H1 (cell line): ENCODE data around the gene SMOC2. TPM values are rescaled to one million over a fixed set of nuclear protein-coding genes. Genes with fewer than 3 reads are reported as not detected.

ENCODE experiments used
- CTCF ChIA-PET: fragments of 300-600 bp; sonication (Branson Sonifier 250); formaldehyde crosslinking; loops from one replicate; lab custom pipeline; 2021; ENCODE audit not compliant: partially characterized antibody; lab: Charles Lee
- POLR2A ChIA-PET: fragments of 300-600 bp; sonication (Branson Sonifier 250); formaldehyde crosslinking; loops from one replicate; lab custom pipeline; 2021; ENCODE audit warnings: inconsistent platforms; ENCODE audit not compliant: partially characterized antibody; lab: Charles Lee
- DNase-seq, 2 experiments: peaks; one replicate each; pipeline versions ENCODE4 v3.0.0 to v3.0.0-alpha.2; 2010 to 2022; ENCODE audit warnings: low spot score in 2 of 2, low read depth in 1 of 2, mixed read lengths in 1 of 2
- FAIRE-seq: peaks from 2 replicates; lab custom pipeline; 2011; peaks lifted over from hg19 to GRCh38; lab: Jason Lieb, UNC
- H2AFZ ChIP-seq: 2 replicates; pipeline ENCODE4 v1.8.1; 2012; ENCODE audit warnings: low read length, inconsistent platforms
- H2AK5ac ChIP-seq: 2 replicates; pipeline ENCODE4 v1.6.1; 2013; ENCODE audit warnings: low read depth, low read length
- H2BK120ac ChIP-seq: replicated peaks from 2 replicates; pipeline ENCODE3; 2013; ENCODE audit warnings: low read depth, low read length, inconsistent platforms
- H2BK12ac ChIP-seq: 2 replicates; pipeline ENCODE4 v1.6.1; 2013; ENCODE audit warnings: low read depth, low read length
- H2BK15ac ChIP-seq: 2 replicates; pipeline ENCODE4 v1.6.1; 2013; ENCODE audit warnings: low read length
- H2BK20ac ChIP-seq: 2 replicates; pipeline ENCODE4 v1.6.1; 2013; ENCODE audit warnings: low read length
- H2BK5ac ChIP-seq: 2 replicates; pipeline ENCODE4 v1.6.1; 2013; ENCODE audit warnings: low read depth, low read length
- H3K14ac ChIP-seq: 2 replicates; pipeline ENCODE4 v1.6.1; 2013; ENCODE audit warnings: inconsistent platforms; ENCODE audit not compliant: insufficient read length
- H3K18ac ChIP-seq: 2 replicates; pipeline ENCODE4 v1.6.1; 2013; ENCODE audit warnings: low read length; ENCODE audit errors: extremely low read depth
- H3K23ac ChIP-seq: 2 replicates; pipeline ENCODE4 v1.6.1; 2013; ENCODE audit warnings: inconsistent platforms; ENCODE audit not compliant: insufficient read length
- H3K23me2 ChIP-seq: 2 replicates; pipeline ENCODE4 v1.6.1; 2013; ENCODE audit warnings: low read depth, low read length
- H3K27ac ChIP-seq: 2 replicates; pipeline ENCODE4 v1.6.1; 2011; ENCODE audit warnings: low read depth, low read length, inconsistent platforms
- H3K27me3 ChIP-seq, 4 experiments: replicated peaks in 1 of 4; 1 replicate in 1 of 4; 2 replicates in 3 of 4; pipeline versions ENCODE4 v1.6.1 to v1.8.1; 2011 to 2013; ENCODE audit warnings: low read length in 3 of 4, mild to moderate bottlenecking in 3 of 4, inconsistent platforms in 2 of 4, mixed read lengths in 2 of 4, moderate library complexity in 1 of 4; ENCODE audit not compliant: control insufficient read depth in 3 of 4, insufficient read depth in 3 of 4; ENCODE audit errors: extremely low read depth in 1 of 4
- H3K36me3 ChIP-seq, 4 experiments: 2 replicates each; pipeline versions ENCODE4 v1.6.1 to v1.8.1; 2011 to 2013; ENCODE audit warnings: mild to moderate bottlenecking in 4 of 4, low read length in 3 of 4, moderate library complexity in 2 of 4, control low read depth in 1 of 4, inconsistent platforms in 1 of 4; ENCODE audit not compliant: insufficient read depth in 4 of 4, control insufficient read depth in 2 of 4
- H3K4ac ChIP-seq: replicated peaks from 2 replicates; pipeline ENCODE3; 2013; ENCODE audit warnings: low read length, low read depth, mixed read lengths, inconsistent platforms; ENCODE audit not compliant: insufficient read length
- H3K4me1 ChIP-seq, 4 experiments: replicated peaks in 1 of 4; 1 replicate in 1 of 4; 2 replicates in 3 of 4; pipeline versions ENCODE4 v1.6.1 to v1.8.1; 2011 to 2013; ENCODE audit warnings: low read length in 3 of 4, inconsistent platforms in 2 of 4, mixed read lengths in 1 of 4; ENCODE audit not compliant: insufficient read depth in 4 of 4, control insufficient read depth in 3 of 4
- H3K4me2 ChIP-seq, 2 experiments: 2 replicates each; pipeline versions ENCODE4 v1.6.1 to v1.8.1; 2011 to 2013; ENCODE audit warnings: low read depth in 2 of 2, low read length in 2 of 2, control low read depth in 1 of 2, inconsistent platforms in 1 of 2, mild to moderate bottlenecking in 1 of 2; ENCODE audit not compliant: insufficient read depth in 1 of 2
- H3K4me3 ChIP-seq, 4 experiments: fragments of 200-600, 300-600 bp in 1 of 4; sonication (generic), shearing (Covaris generic), sonication (Bioruptor Twin) in 1 of 4; 2 replicates each; pipeline versions ENCODE4 v1.5.1 to v1.8.1; 2011 to 2016; ENCODE audit warnings: low read length in 4 of 4, low read depth in 3 of 4, control low read depth in 2 of 4, inconsistent platforms in 2 of 4, mild to moderate bottlenecking in 2 of 4, mixed read lengths in 1 of 4, moderate library complexity in 1 of 4; ENCODE audit not compliant: insufficient read depth in 2 of 4; ENCODE audit errors: extremely low read depth in 1 of 4
- H3K56ac ChIP-seq: replicated peaks from 2 replicates; pipeline ENCODE3; 2013; ENCODE audit warnings: low read depth, mild to moderate bottlenecking, mixed read lengths, low read length, inconsistent platforms; ENCODE audit not compliant: insufficient read length
- H3K79me1 ChIP-seq: 2 replicates; pipeline ENCODE4 v1.6.1; 2013; ENCODE audit warnings: low read depth, low read length, control low read depth
- H3K79me2 ChIP-seq, 2 experiments: 2 replicates each; pipeline versions ENCODE4 v1.6.1 to v1.8.1; 2012 to 2013; ENCODE audit warnings: low read length in 2 of 2, mild to moderate bottlenecking in 2 of 2, inconsistent platforms in 1 of 2; ENCODE audit not compliant: insufficient read depth in 2 of 2, control insufficient read depth in 1 of 2
- H3K9ac ChIP-seq, 4 experiments: replicated peaks in 1 of 4; 1 replicate in 1 of 4; 2 replicates in 3 of 4; pipeline versions ENCODE4 v1.6.1 to v1.8.1; 2011 to 2013; ENCODE audit warnings: low read depth in 3 of 4, low read length in 3 of 4, control low read depth in 2 of 4, mild to moderate bottlenecking in 2 of 4, moderate library complexity in 2 of 4, inconsistent platforms in 1 of 4; ENCODE audit errors: extremely low read depth in 1 of 4
- H3K9me3 ChIP-seq, 2 experiments: 2 replicates each; pipeline versions ENCODE4 v1.6.1 to v1.8.1; 2012 to 2013; ENCODE audit warnings: mild to moderate bottlenecking in 2 of 2, moderate library complexity in 2 of 2, control low read depth in 1 of 2, inconsistent platforms in 1 of 2, low read depth in 1 of 2, low read length in 1 of 2, mixed read lengths in 1 of 2; ENCODE audit not compliant: insufficient read depth in 2 of 2
- H4K20me1 ChIP-seq, 2 experiments: replicated peaks in 1 of 2; 2 replicates each; pipeline versions ENCODE3 to v1.8.1; 2011 to 2013; ENCODE audit warnings: inconsistent platforms in 2 of 2, low read length in 2 of 2, mild to moderate bottlenecking in 1 of 2; ENCODE audit not compliant: insufficient read depth in 2 of 2, control insufficient read depth in 1 of 2
- H4K5ac ChIP-seq: 2 replicates; pipeline ENCODE4 v1.6.1; 2013; ENCODE audit warnings: low read length, low read depth, mixed read lengths, inconsistent platforms; ENCODE audit not compliant: insufficient read length
- H4K8ac ChIP-seq: 2 replicates; pipeline ENCODE4 v1.8.0; 2013; ENCODE audit warnings: mild to moderate bottlenecking, moderate library complexity, low read length, inconsistent platforms; ENCODE audit not compliant: insufficient read depth; ENCODE audit errors: extremely low read depth
- H4K91ac ChIP-seq: replicated peaks from 2 replicates; pipeline ENCODE3; 2013; ENCODE audit warnings: low read length, mixed read lengths, inconsistent platforms; ENCODE audit not compliant: insufficient read length
- CREB1 ChIP-seq: IDR thresholded peaks from 2 replicates; pipeline ENCODE4 v1.6.1; 2012; ENCODE audit warnings: inconsistent platforms
- CTBP2 ChIP-seq: IDR thresholded peaks from 2 replicates; pipeline ENCODE4 v1.7.0; 2011; ENCODE audit warnings: borderline replicate concordance, mild to moderate bottlenecking, moderate library complexity, mixed read lengths, low read length; ENCODE audit not compliant: insufficient read depth, insufficient read length
- WGBS, 2 experiments: shearing (Covaris generic) in 1 of 2; methylation state at CpG; one replicate each; pipeline versions ENCODE4 v1.1.6 to v1.1.7; 2013 to 2015; ENCODE audit warnings: low lambda C conversion rate in 2 of 2, mixed read lengths in 2 of 2, inconsistent platforms in 1 of 2, low coverage in 1 of 2, missing lambda C conversion rate in 1 of 2; ENCODE audit not compliant: insufficient replicate concordance in 2 of 2, insufficient coverage in 1 of 2, insufficient read length in 1 of 2; ENCODE audit errors: extremely low coverage in 1 of 2, missing lambda C conversion rate in 1 of 2; 5-methylcytosine and 5-hydroxymethylcytosine counted together
- polyA plus RNA-seq, 7 experiments: library from polyadenylated mRNA; depleted of rRNA in 3 of 7; stranded (reverse) in 5 of 7; unstranded in 2 of 7; fragments of >200 nt in 5 of 7; fragments of 200-250 nt in 2 of 7; gene quantifications; 1 replicate in 5 of 7; 2 replicates in 1 of 7; 4 replicates in 1 of 7; pipeline versions ENCODE4 v1.2.1 to v1.2.3, GENCODE V29; 2011 to 2013; ENCODE audit warnings: missing spikeins in 2 of 7, mixed read lengths in 2 of 7
- total RNA-seq: library from RNA; stranded (reverse); fragmentation: NEBNext Ultra II Directional; extraction: Animal tissue kit (Norgen Biotek cat#: 25700); gene quantifications from 2 replicates; pipeline ENCODE4 v1.2.1, GENCODE V29; 2021

The SMOC2 gene
- total and polyA plus RNA-seq, 2 of the 8 experiments (the other 6 are each of a cell fraction or from before 2014, with no cell fraction given): 7.7 to 8.5 TPM

- 79% methylated on average over 1 of the region's 1 CpG; no CpG with 5 or more reads in 1 of the 2 experiments for WGBS, 2 experiments
Measured at GRCh38 chr6:168404560-168404959, 36.4 kb upstream of the SMOC2 start.

More at GRCh38 chr6:168404560-168404959, 36.4 kb upstream of the SMOC2 start:
- no peak overlapping the region for H2BK120ac ChIP-seq
- H3K56ac ChIP-seq: no peak overlapping the region
- H3K23ac ChIP-seq: no peak overlapping the region
- no peaks in the 10 kb centered on the region for H3K23me2 ChIP-seq
- ChIA-PET CTCF (interaction anchor here (1.3 to 1.5 kb wide), 2 partner anchors 16 to 257 kb away, joined by 3 to 4 read pairs; no protein-coding TSS in a partner anchor), POLR2A (no interaction called here)
- no peak overlapping the region for H2BK5ac ChIP-seq
- H2BK12ac ChIP-seq: no peak overlapping the region
- no peaks in the 10 kb centered on the region for H3K9me3 ChIP-seq
- no peak overlapping the region for H3K14ac ChIP-seq
- no peaks in the 10 kb centered on the region for H3K4me1 ChIP-seq
- H2AK5ac ChIP-seq: no peak overlapping the region
- H3K79me2 ChIP-seq: no peaks in the 10 kb centered on the region
- H4K91ac ChIP-seq: no peak overlapping the region
- H3K27me3 ChIP-seq: 0 out of 7 replicates have a peak, but pooled peaks cover 0 to 2% (median 0%) of the 10 kb centered on the region in 4 experiments
- no peak overlapping the region for H3K4me2 ChIP-seq
- no peak overlapping the region for H3K27ac ChIP-seq
- no peak overlapping the region for H4K8ac ChIP-seq
- FAIRE-seq (no peak), DNase-seq (peak in 1 of 2 experiments; percentile 7)
- no peak overlapping the region for H2AFZ ChIP-seq
- H3K79me1 ChIP-seq: no peaks in the 10 kb centered on the region
- H3K9ac ChIP-seq: no peak overlapping the region
- H3K18ac ChIP-seq: no peak overlapping the region
- no peak overlapping the region for H3K4me3 ChIP-seq
- H4K5ac ChIP-seq: no peak overlapping the region
- no peak overlapping the region for H3K4ac ChIP-seq
- no peak overlapping the region for H2BK15ac ChIP-seq
- no peaks in the 10 kb centered on the region for H3K36me3 ChIP-seq
- no peaks in the 10 kb centered on the region for H4K20me1 ChIP-seq
- no peak for TF ChIP-seq CTBP2
- TF ChIP-seq CREB1: no peak
- no peak overlapping the region for H2BK20ac ChIP-seq
